NAMALWA (cell line): ENCODE results near the gene ARMC7.
A peak's percentile ranks its signal among the peaks of the same experiment; 100 is the strongest.
"Not testable (repeated sequence)": the region's sequence is repeated elsewhere in the genome, so short reads cannot be mapped to it uniquely, and the experiment has no call there.

Source experiments
- DNase-seq: peaks from one replicate; pipeline ENCODE4 v3.0.0-alpha.2; 2015; ENCODE audit warnings: low spot score

ARMC7 gene

DNA sequence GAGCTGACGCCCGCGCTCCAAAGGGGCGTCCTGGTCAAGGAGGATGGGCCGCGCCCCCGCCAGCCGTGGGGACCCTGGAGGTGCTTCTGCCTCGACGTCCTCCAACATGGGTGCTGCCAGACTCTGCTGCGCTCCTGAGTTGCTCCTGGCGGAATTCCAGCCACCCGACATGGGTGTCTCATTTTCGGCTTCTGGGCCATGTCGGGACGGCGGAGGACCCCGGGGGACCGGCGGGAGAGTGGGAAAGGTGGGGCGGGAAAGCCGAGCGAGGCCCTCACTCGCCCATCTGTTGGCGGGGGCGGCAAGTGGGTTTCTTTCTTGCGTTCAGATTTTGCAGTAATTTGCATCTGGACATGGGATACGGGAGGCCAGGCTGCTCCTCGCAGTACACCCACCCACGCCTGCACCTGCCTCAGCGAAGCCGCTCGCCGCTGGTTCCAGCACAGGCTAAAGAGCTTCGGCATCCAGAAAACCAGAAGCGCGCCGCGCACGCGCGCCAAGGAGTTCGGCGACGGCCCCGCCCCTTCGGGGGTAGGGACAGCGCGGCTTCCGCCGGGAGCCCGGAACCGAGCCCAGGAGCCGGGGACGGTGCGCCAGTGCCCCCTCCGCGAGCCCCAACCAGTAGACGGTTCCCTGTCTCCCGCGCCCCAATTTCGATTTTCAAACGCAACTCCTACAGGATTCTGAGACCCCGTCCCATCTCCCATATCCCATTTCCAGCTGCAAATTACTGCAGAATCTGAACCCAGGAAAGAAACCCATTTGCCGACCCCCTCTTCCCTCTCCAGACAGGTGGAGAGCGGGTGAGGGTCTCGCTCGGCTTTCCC, at the start of gene ARMC7:
TSS of gene ARMC7 (plus strand) at position 563 of the 827 bp plus-strand sequence. CDS start 320 bp downstream, outside the sequence.
- peak; percentile 91 for DNase-seq

DNA sequence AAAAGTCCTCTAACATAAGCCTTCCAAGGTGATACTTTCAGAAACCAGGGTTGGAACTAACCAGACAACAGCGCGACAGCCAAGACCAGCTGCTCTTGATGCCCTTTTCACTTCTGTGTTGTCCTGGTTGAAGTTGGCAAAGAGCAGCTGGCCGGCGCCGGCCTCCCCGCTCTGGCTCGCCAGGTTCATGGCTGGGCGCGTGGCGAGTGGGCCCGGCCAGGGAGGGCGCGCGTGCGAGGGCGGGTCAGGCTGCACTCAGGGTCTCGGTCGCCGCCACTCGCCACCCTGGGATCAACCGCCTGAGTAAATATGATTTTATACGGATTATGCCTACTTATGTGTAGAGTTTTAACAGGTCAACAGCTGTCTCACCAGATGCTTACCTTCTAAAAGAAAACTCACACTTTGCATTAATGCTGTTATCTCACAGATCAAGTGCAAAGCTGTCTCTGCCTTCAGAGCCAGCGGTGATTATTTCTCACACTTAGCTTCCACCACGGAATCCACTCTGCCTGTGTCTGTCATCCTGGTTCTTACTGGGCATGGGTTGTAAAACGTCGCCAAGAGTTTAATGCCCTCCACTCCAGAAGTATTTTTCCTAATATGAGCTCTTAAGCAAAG, 49.2 kb upstream of the ARMC7 start:
- no peak for DNase-seq

DNA sequence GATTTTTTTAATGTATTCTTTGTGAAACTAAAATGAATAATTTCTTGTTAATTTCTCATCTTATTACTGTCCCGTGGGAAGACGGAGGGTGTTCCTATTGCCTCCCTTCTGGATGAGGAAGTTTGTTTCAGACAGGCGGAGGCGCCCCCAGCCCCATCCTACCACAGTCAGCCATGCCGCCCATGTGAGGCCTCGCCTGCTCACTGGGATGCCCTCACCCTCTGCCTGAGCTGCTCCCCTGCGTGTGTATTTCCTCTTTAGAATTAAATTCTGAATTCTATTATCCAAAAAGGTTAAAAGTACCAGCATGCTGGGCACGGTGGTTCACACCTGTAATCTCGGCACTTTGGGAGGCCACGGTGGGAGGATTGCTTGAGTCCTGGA, 48.7 kb upstream of the ARMC7 start:
- no peak for DNase-seq

DNA sequence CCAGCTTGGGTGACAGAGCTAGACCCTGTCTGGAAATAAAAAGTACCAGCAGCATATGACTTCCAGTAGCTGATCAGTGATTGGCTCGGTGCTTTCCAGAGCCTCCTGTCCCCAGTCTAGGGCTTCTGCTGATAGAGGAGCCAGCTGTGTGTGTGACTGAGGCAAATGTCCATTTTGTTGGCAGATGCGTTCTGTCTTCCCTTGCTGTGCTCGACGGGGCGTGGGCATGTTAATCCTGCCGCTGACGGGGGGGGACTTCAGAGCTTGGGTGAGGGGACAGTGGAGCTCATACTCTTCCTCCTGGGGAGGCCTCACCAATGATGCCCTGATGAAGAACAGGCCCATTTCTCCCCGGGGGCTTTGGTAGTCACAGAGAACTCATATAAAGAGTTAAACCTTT, 48.2 kb upstream of the ARMC7 start:
- DNase-seq, result no peak

DNA sequence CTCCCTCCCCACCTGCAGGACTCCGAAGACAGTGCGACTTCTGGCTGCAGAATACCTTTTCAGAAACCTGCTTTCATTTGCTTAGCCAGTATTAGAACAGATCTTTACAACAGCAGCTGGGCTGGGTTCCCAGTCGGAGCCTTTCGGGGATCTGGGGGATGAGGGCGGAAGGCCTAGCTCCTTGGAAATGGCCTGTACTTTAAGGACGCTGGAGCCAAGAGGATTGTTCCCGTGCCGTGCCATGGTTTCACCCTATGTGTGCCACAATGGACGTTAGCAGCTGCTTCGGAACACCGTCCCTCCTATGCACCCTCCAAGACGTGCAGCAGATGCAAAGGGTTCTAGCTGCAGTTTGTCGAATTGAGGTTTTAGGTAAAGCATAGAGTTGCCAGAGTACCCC, 46.6 kb upstream of the ARMC7 start:
- no peak for DNase-seq

DNA sequence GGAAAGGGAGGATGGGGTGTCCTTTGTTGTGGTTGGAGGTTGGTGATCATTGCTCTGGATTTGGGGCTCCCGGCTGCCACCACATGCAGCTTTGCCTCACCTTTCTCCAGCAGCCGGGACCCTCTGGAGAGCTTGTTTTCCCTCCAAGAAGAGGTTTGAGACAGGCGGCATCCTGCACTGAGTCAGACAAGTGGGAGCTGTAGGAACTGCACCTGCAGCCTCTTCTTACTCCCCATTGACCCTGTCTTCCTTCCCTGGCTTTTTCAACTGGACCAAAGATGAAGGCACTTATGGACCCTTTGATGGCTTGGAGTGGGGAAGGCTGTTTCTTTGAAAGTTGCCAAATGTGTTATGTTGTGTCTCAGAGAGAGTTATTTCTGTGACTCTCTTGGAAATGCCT, 46.1 kb upstream of the ARMC7 start:
- DNase-seq, result no peak

DNA sequence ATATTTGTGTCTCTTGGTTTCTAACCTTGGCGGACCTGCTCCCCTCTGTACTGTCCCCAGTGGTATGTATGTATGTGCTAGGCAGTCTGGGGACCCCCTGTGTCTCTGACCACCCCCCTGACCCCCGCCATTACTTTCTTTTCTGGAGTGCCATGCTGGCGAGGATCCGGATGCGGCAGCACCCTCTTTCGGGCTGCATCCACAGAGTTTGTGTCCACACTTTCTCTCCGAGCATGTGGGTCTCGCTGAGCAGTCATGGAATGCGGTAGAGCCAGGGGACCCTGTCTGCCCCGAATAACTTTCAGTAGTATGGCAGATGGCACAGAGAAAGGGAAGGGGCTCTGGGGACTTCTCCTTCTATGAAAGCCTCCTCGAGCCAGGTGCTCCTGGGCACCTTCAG, 45.7 kb upstream of the ARMC7 start:
- no peak for DNase-seq

DNA sequence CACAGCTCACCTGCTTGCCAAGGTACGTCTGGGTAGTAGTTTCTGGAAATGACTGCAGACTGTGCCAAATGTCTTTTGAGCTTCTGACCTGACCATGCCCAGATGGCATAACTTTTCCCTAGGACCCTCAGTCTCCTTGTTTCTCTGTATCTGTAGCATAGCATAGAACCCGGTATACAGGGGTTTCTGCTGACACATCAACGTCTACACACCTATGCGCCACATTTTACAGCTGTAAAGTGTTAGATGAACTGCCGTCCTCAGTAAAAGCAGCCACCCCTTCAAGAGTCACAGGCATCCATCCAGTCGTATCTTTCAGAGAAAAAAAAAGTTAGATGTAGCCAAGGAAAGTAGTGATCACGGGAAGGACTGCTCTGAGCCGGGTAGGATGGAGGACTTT, 45.3 kb upstream of the ARMC7 start:
- no peak for DNase-seq

DNA sequence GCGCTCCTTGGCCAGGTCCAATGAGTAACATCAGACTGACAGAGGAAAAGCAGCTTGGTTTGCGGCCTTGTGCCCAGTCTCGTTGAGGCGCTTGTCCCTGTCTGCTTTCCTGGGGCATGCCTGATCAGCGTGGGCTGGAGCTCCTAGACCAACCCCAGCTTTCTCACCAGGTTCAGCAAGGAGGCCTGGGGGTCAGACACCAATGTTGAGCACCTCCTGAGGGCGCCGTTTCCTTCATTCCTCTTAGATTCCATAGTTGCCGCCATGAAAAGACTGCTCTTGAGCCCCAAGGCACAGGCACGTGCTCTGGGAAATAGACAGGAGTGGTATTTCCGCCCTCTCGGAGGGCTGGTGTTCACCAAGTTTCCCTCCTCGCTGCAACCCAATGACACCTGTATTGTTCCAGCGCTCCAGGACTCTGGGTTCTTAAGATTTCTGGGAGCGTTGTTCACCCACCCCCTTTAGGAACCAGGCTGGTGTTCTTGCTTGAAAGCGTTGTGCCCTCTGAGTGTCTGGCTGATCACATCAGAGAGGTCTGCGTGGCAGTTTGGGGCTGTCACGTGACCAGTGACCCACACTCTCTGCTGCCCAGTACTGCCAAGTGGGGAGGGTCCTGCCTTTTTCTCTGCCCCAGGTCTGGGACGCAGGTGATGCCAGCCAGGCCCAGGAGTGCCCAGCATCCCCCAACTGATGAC, 44.8 kb upstream of the ARMC7 start:
- no peak for DNase-seq

DNA sequence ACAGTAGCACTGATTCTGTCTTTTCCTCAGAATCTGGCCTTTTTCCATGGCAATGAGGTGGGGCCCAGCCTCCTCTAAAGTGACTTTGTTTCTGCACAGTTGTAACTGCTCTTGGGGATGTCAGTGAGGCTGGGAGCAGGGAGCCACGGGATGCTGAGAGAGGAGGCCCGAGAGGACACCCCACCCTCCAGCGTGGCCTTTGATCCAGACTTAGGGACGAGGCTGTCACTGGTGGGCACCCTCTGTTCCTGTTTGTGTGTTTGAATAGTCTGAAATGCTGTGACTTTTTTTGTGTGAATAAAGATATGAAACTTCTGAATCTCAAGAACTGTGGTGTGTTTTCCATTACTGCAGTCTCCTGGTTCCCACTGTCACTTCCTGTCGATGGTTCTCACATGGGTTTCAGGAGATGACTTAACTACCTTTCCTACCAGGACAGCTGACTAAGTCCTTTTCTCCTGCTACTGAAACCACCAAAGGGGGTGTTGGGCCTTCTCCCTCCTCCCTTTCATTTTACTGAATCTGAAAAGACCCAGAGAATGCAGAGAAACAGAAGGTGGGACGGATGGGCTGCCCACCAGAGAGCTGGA, 44.1 kb upstream of the ARMC7 start:
- DNase-seq, result no peak

DNA sequence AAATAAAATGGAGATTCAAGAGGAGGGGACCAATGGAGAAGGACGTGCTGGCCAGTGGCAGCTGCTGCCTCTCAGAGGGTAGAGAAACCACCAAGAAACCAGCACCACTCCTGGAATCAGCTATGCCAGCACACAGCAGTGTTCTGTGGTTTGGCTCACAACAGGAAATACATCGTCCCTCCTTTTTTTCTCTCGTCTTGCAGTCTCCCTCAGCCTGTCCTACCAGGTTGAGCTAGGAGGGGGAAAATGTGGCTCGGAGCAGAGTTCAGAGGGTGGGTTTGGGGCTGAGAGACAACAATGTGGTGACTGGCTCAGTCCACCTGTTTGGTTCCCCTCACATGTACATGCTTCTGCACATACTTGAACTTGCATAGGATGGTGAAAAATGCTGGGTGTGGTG, 41.9 kb upstream of the ARMC7 start:
- no peak for DNase-seq

DNA sequence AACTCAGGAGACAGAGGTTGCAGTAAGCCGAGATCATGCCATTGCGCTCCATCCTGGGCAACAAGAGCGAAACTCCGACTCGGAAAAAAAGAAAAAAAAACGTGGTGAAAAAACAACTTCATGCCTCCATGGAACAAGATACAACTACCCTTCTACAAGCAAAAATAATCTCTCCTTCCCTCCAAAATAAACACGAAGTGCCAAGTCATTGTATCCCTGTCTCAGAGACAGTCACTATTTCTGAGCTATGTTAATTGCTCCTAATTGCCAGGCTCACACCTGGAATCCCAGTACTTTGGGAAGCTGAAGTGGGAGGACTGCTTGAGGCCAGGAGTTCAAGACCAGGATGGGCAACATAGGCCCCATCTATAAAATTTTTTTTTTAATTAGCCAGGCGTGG, 41.0 kb upstream of the ARMC7 start:
- no peak for DNase-seq

DNA sequence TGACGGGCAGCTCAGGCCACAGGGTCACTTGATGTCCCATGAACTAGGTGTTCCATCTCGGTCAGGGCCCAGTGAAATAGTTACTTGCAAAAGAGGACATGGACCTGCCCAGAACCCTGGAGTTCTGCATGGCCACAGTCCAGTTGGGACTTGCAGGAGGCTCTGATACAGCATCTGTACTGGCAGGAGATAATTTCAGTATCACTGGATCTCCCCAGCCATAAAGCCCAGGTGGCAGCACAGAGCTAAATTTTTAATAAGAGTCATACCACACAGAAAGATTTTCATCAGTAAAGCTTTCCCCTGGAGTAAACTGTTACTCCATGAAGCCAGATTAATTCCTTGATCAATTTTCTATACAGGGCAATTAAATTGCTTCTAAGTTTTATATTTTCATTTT, 40.0 kb upstream of the ARMC7 start:
- peak; percentile 47 for DNase-seq

DNA sequence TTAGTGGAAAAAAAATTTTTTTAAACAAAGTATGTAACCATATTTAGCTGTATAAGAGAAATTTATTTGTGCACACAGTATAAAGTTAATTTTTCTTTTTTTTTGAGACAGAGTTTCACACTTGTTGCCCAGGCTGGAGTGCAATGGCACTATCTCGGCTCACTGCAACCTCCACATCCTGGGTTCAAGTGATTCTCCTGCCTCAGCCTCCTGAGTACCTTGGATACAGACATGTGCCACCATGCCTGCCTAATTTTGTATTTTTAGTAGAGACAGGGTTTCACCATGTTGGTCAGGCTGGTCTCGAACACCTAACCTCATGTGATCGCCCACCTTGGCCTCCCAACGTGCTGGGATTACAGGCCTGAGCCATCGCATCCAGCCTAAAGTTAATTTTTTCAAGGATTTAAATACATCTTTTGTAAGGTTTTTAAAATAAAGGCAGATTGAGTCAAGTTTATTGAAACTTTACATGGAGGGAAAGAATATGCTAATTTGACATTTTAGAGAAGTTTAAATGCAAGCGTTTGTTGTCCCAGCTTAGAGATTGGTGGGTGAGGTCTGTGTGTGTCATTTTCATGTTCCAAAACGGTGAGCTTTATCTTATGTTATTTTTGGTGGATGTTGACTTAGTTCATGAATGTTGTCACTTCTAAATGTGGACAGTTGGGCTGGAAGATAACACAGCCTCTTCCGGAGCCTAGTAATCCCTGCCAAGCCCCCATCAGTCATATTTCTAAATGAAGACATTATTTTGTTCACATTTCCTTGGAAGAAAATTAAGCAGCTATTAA, 38.1 kb upstream of the ARMC7 start:
- DNase-seq, result not testable (repeated sequence)

DNA sequence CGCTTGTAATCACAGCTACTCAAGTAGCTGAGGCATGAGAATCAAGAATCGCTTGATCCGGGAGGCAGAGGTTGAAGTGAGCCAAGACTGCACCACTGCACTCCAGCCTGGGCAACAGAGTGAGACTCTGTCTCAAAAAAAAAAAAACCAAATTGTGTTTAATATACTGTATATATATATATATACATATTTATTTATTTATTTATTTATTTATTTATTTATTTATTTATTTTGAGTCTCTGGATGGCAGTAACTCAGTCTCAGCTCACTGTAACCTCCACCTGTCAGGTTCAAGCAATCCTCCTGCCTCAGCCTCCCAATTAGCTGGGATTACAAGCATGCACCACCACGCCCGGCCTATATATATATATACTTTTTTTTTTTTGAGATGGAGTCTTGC, 36.9 kb upstream of the ARMC7 start:
- not testable (repeated sequence) for DNase-seq

DNA sequence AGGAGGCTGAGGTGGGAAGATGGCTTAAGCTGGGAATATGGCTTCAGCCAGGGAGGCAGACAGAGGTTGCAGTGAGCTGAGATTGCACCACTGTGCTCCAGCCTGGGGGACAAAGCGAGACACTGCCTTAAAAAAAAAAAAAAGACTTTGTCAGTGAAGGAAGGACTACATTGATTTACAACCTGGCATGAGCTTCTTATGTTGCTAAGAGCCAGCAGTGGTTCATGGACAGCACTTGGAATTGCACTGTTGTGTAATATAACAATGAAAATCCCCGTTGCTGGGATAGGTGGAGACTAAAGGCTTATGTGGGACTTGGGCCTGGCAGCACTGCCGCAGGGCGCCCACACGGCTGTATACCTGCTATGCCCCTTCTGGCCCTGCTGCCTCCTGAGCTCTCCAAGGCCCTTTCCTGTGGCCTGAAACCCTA, 36.1 kb upstream of the ARMC7 start:
- no peak for DNase-seq

DNA sequence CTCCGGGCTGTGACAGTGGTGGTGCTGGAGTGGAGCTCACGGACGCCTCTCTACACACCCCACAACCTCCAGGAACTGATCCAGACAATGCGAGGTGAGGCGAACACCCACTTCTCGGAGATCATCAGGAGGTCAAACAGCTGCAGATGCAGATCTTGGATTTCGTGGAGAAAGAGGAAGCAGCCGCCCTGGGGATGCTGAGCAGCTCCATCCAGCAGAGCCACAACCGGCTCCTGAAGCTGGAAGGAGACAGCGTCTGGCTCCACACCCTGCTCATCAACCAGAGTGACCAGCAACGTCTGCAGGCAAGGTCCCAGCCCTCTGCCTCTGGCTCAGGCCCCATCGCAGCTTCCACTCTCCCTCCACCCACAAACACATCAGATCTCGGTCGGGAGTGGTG, 35.2 kb upstream of the ARMC7 start:
- no peak for DNase-seq

DNA sequence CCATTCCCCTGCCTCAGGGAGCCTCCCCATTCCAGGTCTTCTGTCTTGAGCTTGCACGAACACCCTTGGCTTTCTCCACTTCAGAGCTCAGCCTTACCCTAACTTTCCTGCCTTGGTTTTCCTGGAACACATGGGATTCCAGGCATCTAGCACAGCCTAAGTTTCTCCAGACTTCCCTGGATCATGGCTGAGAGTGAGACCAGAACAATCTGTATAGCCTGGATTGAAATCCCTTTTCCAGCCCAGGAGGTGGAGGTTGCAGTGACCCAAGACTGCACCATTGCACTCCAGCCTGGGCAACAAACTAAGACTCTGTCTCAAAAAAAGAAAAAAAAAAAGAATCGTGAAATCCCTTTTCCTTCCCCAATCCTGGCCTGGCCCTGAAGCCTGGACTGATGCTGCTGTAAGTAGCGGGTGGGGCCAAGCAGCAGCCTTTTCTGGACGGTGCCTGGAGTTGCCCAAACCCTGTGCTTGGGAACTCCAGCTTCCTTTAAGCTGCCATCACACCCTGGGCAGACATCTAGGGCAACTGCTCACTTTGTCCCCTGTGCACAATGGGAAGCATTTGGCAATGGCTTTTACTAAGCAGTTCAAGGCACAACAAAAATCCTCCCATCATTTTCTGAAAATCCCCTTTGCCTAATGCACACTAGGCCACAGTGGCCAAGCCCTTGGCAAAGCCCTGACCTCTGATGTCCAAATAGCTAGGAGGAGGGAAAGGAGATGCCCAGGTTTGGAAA, 34.0 kb upstream of the ARMC7 start:
- DNase-seq, result no peak

DNA sequence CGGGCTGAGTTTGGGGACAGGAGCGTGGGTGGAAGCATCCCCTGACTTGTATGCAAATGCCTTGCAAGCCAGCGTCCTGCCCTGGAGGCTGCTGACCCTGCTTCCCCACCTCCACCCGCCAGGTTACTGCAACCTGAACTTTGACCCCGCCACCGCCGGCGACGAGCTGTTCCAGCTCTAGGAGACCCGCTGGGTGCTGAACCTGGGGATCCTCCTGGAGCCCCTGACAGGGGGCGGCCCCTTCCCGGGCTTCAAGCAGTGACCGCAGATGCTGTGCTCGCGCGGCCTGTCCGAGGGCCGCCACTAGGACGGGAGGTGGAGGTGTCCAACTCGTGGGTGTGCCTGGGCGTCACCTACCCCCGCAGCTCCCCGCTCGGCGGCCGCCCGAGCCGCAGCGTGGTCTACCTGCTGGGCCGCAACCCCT, 32.7 kb upstream of the ARMC7 start:
- DNase-seq, result no peak

DNA sequence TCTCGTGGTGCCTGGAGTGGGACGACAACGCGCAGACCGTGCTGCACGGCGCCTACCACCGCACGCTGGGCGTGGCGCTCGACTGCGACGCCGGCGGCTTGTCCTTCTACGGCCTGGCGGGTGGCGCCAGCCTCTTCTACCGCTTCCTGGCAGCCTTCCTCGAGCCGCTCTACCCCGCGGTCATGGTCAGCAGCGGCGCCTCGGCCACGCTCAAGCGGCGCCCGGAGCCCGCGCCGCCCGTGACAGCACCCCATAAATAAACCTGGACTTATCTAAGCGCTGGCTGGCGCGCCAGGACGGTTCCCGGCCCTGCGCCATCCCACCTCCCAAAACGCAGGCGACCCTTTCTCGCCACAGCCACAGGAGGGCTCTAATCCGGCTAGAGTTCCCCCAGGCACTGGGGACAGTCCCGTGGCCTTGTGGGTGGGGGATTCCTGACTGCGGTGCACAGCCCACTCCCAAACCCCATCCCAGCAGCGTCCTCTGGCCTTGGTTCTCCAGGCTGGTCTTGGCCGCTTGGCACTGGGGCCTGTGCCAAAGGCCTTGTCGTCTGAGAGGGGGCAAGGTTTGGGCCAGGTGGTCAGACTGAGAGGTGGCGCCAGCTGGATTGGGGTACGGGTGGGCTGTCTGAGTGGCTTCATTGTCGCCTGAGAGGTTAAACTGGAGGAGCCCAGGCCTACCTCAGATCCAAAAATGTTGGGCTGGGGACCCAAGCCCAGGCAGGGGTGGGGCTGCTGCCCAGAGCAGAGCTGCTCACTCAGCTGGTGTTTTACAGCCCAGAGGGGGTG, 32.1 kb upstream of the ARMC7 start:
- DNase-seq, result no peak
